ENCODE results near the gene ARPC4. TPM values are rescaled to one million over a fixed set of nuclear protein-coding genes. Genes with fewer than 3 reads are reported as not detected.

The ARPC4 gene
- total and polyA plus RNA-seq, 2 donors (not counting 3 experiments of a cell fraction or from before 2014, with no cell fraction given) = 181 to 197 TPM

GRCh38 chr3:9820543-9820942 lies 27.7 kb downstream of the ARPC4 start:
- no peak for TF ChIP-seq MYC (IDR thresholded peaks at IDR 0.05; ENCODE audit: low read depth, low read length)
- no peak for TF ChIP-seq POLR2A (IDR thresholded peaks at IDR 0.05; ENCODE audit: low read depth, low read length)
- no peak for TF ChIP-seq JUN (IDR thresholded peaks at IDR 0.05; ENCODE audit: borderline replicate concordance, insufficient read depth, insufficient read length, low read depth)
- TF ChIP-seq, protein P1, sequence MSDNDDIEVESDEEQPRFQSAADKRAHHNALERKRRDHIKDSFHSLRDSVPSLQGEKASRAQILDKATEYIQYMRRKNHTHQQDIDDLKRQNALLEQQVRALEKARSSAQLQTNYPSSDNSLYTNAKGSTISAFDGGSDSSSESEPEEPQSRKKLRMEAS (IDR thresholded peaks at IDR 0.05; ENCODE audit: insufficient read depth, insufficient read length) = no peak
- no peak for TF ChIP-seq CTCF (IDR thresholded peaks at IDR 0.05; ENCODE audit: extremely low read depth in 1 of 2, insufficient read depth in 1 of 2, low read depth in 1 of 2, low read length in 2 of 2)
- TF ChIP-seq GATA2 (IDR thresholded peaks at IDR 0.05; ENCODE audit: insufficient read depth, insufficient read length, low read depth, low read length) = no peak
- no peak for TF ChIP-seq POLR2AphosphoS5 (IDR thresholded peaks at IDR 0.05; ENCODE audit: insufficient read depth, low read depth, low read length)
- TF ChIP-seq EZH2 (IDR thresholded peaks at IDR 0.05; ENCODE audit: borderline replicate concordance, low read depth, low read length, severe bottlenecking) = no peak
- TF ChIP-seq FOS (IDR thresholded peaks at IDR 0.05; ENCODE audit: borderline replicate concordance, insufficient read depth, low read length) = no peak
- no TSS peak for BruUV-seq (replicated peaks)
- H3K36me3 ChIP-seq (ENCODE audit: control insufficient read depth in 2 of 2, extremely low read depth in 1 of 2, insufficient read depth in 2 of 2, low read length in 2 of 2) = peaks cover 0 to 5% of the 10 kb centered on the region in 2 experiments
- CTCF ChIA-PET = no interaction called here
- H3K4me1 ChIP-seq (ENCODE audit: control insufficient read depth, extremely low read depth, insufficient read depth, low read length) = no peaks in the 10 kb centered on the region
- H3K27me3 ChIP-seq (ENCODE audit: control insufficient read depth in 2 of 2, insufficient read depth in 2 of 2, low read length in 2 of 2) = no peaks in the 10 kb centered on the region
- no peak overlapping the region for H3K4me3 ChIP-seq (replicated peaks in 1 of 3; ENCODE audit: insufficient read depth in 1 of 3, low read depth in 1 of 3, low read length in 3 of 3)
- POLR2A ChIA-PET = no interaction called here
- H3K9me3 ChIP-seq (replicated peaks; ENCODE audit: control insufficient read depth, insufficient read depth, low read length) = no peaks in the 10 kb centered on the region
- DNase-seq (ENCODE audit: low read depth, low spot score) (no peak), FAIRE-seq (no peak)
- H3K79me2 ChIP-seq (ENCODE audit: control insufficient read depth, insufficient read depth, low read length) = no peaks in the 10 kb centered on the region
- intact Hi-C loops (cut with micrococcal nuclease) = no loop called here
- H3K4me2 ChIP-seq (ENCODE audit: insufficient read depth, low read length) = no peak overlapping the region
- H3K9ac ChIP-seq (replicated peaks; ENCODE audit: extremely low read depth, insufficient read depth, low read length) = no peak overlapping the region
- H3K27ac ChIP-seq (ENCODE audit: insufficient read depth, low read depth, low read length) = no peak overlapping the region
- no peaks in the 10 kb centered on the region for H4K20me1 ChIP-seq (replicated peaks; ENCODE audit: control insufficient read depth, extremely low read depth, insufficient read depth, low read length)
- dilution Hi-C loops (cut with MboI; ENCODE audit: extremely low pct_ligation_motif_present, low sequenced_read_pairs) = no loop called here
- H2AFZ ChIP-seq (ENCODE audit: low read depth, low read length) = no peak overlapping the region
- H3K9me1 ChIP-seq (replicated peaks; ENCODE audit: control insufficient read depth, extremely low read depth, insufficient read depth, low read length) = no peaks in the 10 kb centered on the region
